Measurements from ENCODE around the gene ZDHHC19. TPM values are rescaled to one million over a fixed set of nuclear protein-coding genes. Genes with fewer than 3 reads are reported as not detected.
"Not testable (repeated sequence)": the region's sequence is repeated elsewhere in the genome, so short reads cannot be mapped to it uniquely, and the experiment has no call there.

ZDHHC19 gene
- total RNA-seq, 1 donor from 2014 or later = not detected

DNA sequence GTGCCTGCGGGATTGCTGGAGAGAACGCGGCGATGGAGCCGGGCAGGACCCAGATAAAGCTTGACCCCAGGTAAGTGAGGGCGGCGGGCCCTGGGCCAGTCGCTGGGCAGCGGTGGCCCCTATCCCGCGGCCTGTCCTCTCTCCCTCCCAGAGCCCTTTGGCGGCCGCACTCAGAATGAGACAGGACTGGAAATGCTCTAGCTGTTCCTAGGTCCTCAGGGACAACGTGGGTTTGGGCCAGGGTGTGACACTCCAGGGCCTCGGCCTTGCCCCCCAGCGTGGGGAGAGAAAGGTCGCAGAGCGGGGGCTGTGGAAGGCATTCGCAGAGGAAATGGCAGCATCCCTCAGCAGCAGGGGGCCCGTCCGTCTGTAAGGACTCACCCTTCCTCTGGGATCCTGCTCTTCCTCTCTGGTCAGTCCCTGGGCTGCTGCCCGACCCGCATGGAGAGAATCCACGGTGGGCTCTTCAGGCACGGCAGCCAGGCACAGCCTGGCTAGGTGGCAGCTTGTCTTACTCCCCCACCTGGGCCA is 5.5 kb upstream of the ZDHHC19 start:
- intact Hi-C loops (cut with micrococcal nuclease) = no loop called here
- no peak overlapping the region for H3K27ac ChIP-seq (replicated peaks)
- no peaks in the 10 kb centered on the region for H3K36me3 ChIP-seq

DNA sequence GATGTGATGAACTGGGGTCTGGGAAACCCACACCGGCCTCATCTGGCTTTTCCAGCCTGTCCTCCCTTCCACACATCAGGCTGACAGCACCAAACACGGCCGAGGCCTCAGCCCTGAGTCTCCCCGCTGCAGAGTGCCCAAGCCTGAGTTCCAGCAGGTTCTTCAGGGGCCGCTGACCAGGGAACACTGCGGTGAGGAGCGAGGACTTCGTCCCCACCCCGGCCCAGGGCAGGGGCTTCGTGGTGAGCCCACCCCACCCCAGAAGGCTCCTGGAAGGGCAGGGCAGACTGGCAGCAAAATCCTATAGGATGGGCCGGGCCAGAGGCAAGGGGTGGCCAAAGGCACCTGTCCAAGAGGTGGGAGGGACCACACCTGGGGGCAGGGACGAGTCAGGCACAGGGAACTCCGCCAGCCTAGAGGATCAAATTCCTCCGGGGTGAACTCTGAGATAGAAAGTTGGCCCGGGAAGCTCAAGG is 4.9 kb upstream of the ZDHHC19 start, which contains the start of gene SLC51A:
SLC51A (plus strand) TSS at position 446 of the 476 bp plus-strand sequence. CDS start 179 bp downstream, outside the sequence.
- peaks cover 41% of the 10 kb centered on the region for H3K27me3 ChIP-seq (ENCODE audit: low read depth)

More for the DNA sequence above, 5.5 kb upstream of the ZDHHC19 start:
- H3K4me1 ChIP-seq = peaks cover 12% of the 10 kb centered on the region
- no peak for DNase-seq
- peaks cover 35% of the 10 kb centered on the region for H3K27me3 ChIP-seq (ENCODE audit: low read depth)
- no peaks in the 10 kb centered on the region for H3K9me3 ChIP-seq (replicated peaks)
- no peak overlapping the region for H3K4me3 ChIP-seq
- no peak for TF ChIP-seq CTCF (IDR thresholded peaks at IDR 0.05; ENCODE audit: borderline replicate concordance)

GRCh38 chr3:196215493-196216020 is 4.4 kb upstream of the ZDHHC19 start:
- H3K4me1 ChIP-seq = peaks cover 12% of the 10 kb centered on the region
- no peak for TF ChIP-seq CTCF (IDR thresholded peaks at IDR 0.05; ENCODE audit: borderline replicate concordance)
- no peak overlapping the region for H3K27ac ChIP-seq (replicated peaks)
- intact Hi-C loops (cut with micrococcal nuclease) = no loop called here
- H3K4me3 ChIP-seq = no peak overlapping the region
- no peaks in the 10 kb centered on the region for H3K9me3 ChIP-seq (replicated peaks)
- H3K27me3 ChIP-seq (ENCODE audit: low read depth) = peaks cover 44% of the 10 kb centered on the region
- H3K36me3 ChIP-seq = no peaks in the 10 kb centered on the region
- no peak for DNase-seq

More for the DNA sequence above, 4.9 kb upstream of the ZDHHC19 start, which contains the start of gene SLC51A:
- no peak for TF ChIP-seq CTCF (IDR thresholded peaks at IDR 0.05; ENCODE audit: borderline replicate concordance)
- intact Hi-C loops (cut with micrococcal nuclease) = no loop called here
- Histone ChIP-seq H3K27ac (replicated peaks) (no peak within 1 kb of the TSS), H3K9me3 (replicated peaks) (no peaks in the 10 kb centered on the region), H3K4me3 (no peak within 1 kb of the TSS), H3K4me1 (peaks cover 12% of the 10 kb centered on the region), H3K36me3 (no peaks in the 10 kb centered on the region)
- DNase-seq = no peak

- H3K27me3 ChIP-seq (ENCODE audit: low read depth) = peaks cover 44% of the 10 kb centered on the region
- H3K27ac ChIP-seq (replicated peaks) = no peak overlapping the region
- TF ChIP-seq CTCF (IDR thresholded peaks at IDR 0.05; ENCODE audit: borderline replicate concordance) = no peak
- peaks cover 12% of the 10 kb centered on the region for H3K4me1 ChIP-seq
- intact Hi-C loops (cut with micrococcal nuclease) = no loop called here
- H3K4me3 ChIP-seq = no peak overlapping the region
- no peak for DNase-seq
- no peaks in the 10 kb centered on the region for H3K36me3 ChIP-seq
- H3K9me3 ChIP-seq (replicated peaks) = no peaks in the 10 kb centered on the region
These were observed 3.7 kb upstream of the ZDHHC19 start for GRCh38 chr3:196214783-196215441.

GRCh38 chr3:196209944-196210672 is 1.1 kb downstream of the ZDHHC19 start:
- H3K9me3 ChIP-seq (replicated peaks); DNase-seq; H3K4me1 ChIP-seq; H3K36me3 ChIP-seq; H3K27ac ChIP-seq (replicated peaks); intact Hi-C loops (cut with micrococcal nuclease); H3K4me3 ChIP-seq: not testable (repeated sequence)
- peaks cover 47% of the 10 kb centered on the region for H3K27me3 ChIP-seq (ENCODE audit: low read depth)

Measured in left ventricle myocardium inferior (tissue), 1 donor.